Measurements from ENCODE around the gene PARVA. TPM values are rescaled to one million over a fixed set of nuclear protein-coding genes. Genes with fewer than 3 reads are reported as not detected.

Gene PARVA
- total RNA-seq, 2 experiments from 2014 or later: 0.08 to 0.98 TPM

DNA sequence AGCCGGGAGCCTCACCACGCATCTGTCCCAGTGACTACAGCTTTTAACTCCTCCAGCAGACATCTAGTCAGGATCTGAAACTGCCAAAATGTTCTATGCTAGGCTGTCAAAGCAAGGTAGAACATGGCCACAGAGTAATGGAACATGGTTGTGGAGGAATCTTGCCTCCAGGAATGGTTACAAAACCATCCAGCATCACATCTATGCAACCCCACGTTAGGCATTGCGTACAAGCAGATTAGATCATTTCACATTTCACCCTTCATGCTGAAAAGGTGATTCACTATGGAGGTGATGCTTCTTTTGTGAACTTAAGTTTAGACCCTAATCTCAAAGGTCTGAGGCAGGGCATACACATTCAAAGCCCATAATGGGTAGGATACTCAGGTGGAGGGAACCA is 103.0 kb downstream of the PARVA start:
- no peak for DNase-seq
- H3K27me3 ChIP-seq (ENCODE audit: control insufficient read depth in 1 of 2, insufficient read depth in 2 of 2, low read length in 2 of 2): no peaks in the 10 kb centered on the region
- POLR2A ChIA-PET: no interaction called here
- Mint-ChIP-seq H3K27ac (no peak overlapping the region), H3K9me3 (no peaks in the 10 kb centered on the region), H3K4me3 (no peak overlapping the region), H3K36me3 (ENCODE audit: low read depth) (no peaks in the 10 kb centered on the region), H3K27me3 (peaks cover 12% of the 10 kb centered on the region), H3K4me1 (ENCODE audit: low read depth) (no peaks in the 10 kb centered on the region)
- CTCF ChIA-PET: no interaction called here
- intact Hi-C loops (cut with DNase I, micrococcal nuclease): no loop called here
- H3K4me1 ChIP-seq (ENCODE audit: insufficient read depth, low read length): no peaks in the 10 kb centered on the region
- no peak for ATAC-seq (ENCODE audit: poor library complexity)
- H3K9me3 ChIP-seq (ENCODE audit: control insufficient read depth in 1 of 2, insufficient read depth in 1 of 2, low read length in 2 of 2): peaks cover 0 to 5% of the 10 kb centered on the region in 2 experiments
- TF ChIP-seq, protein P1, sequence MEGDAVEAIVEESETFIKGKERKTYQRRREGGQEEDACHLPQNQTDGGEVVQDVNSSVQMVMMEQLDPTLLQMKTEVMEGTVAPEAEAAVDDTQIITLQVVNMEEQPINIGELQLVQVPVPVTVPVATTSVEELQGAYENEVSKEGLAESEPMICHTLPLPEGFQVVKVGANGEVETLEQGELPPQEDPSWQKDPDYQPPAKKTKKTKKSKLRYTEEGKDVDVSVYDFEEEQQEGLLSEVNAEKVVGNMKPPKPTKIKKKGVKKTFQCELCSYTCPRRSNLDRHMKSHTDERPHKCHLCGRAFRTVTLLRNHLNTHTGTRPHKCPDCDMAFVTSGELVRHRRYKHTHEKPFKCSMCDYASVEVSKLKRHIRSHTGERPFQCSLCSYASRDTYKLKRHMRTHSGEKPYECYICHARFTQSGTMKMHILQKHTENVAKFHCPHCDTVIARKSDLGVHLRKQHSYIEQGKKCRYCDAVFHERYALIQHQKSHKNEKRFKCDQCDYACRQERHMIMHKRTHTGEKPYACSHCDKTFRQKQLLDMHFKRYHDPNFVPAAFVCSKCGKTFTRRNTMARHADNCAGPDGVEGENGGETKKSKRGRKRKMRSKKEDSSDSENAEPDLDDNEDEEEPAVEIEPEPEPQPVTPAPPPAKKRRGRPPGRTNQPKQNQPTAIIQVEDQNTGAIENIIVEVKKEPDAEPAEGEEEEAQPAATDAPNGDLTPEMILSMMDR (IDR thresholded peaks at IDR 0.05): no peak
- H3K27ac ChIP-seq (ENCODE audit: low read depth in 1 of 2, low read length in 2 of 2): no peak overlapping the region
- no peaks in the 10 kb centered on the region for H3K36me3 ChIP-seq (ENCODE audit: insufficient read depth, low read length)
- no peak overlapping the region for H3K4me3 ChIP-seq (ENCODE audit: low read length)

DNA sequence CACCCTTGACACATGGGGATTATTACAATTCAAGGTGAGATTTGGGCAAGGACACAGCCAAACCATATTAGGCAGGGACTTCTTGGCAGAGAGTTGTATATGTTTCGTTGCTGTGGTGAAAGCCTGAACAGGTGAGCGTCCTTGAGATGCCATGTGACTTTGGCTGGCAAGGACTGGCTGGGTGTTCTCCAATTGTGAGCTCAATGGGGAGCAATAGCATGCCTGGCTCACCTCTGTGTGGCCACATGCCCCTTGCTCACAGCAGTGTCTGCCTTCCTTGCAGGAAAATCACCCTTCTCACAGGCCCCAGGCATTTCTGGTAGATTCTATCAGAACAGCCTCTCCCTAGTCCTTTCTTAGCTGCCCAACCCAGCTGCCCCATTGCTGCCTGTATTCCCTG is 105.5 kb downstream of the PARVA start:
- Histone ChIP-seq H3K27me3 (ENCODE audit: control insufficient read depth in 1 of 2, insufficient read depth in 2 of 2, low read length in 2 of 2) (no peaks in the 10 kb centered on the region), H3K4me3 (ENCODE audit: low read length) (no peak overlapping the region), H3K36me3 (ENCODE audit: insufficient read depth, low read length) (no peaks in the 10 kb centered on the region), H3K4me1 (ENCODE audit: insufficient read depth, low read length) (no peaks in the 10 kb centered on the region), H3K27ac (ENCODE audit: low read depth in 1 of 2, low read length in 2 of 2) (no peak overlapping the region), H3K9me3 (ENCODE audit: control insufficient read depth in 1 of 2, insufficient read depth in 1 of 2, low read length in 2 of 2) (no peaks in the 10 kb centered on the region)
- TF ChIP-seq, protein P1 (IDR thresholded peaks at IDR 0.05): no peak
- Mint-ChIP-seq H3K36me3 (ENCODE audit: low read depth) (no peaks in the 10 kb centered on the region), H3K27ac (no peak overlapping the region), H3K4me1 (ENCODE audit: low read depth) (no peaks in the 10 kb centered on the region), H3K9me3 (peaks cover 3% of the 10 kb centered on the region), H3K4me3 (no peak overlapping the region), H3K27me3 (peaks cover 27% of the 10 kb centered on the region)
- ATAC-seq (ENCODE audit: poor library complexity) (no peak), DNase-seq (no peak)
- ChIA-PET POLR2A (no interaction called here), CTCF (no interaction called here)
- intact Hi-C loops (cut with DNase I, micrococcal nuclease): no loop called here

DNA sequence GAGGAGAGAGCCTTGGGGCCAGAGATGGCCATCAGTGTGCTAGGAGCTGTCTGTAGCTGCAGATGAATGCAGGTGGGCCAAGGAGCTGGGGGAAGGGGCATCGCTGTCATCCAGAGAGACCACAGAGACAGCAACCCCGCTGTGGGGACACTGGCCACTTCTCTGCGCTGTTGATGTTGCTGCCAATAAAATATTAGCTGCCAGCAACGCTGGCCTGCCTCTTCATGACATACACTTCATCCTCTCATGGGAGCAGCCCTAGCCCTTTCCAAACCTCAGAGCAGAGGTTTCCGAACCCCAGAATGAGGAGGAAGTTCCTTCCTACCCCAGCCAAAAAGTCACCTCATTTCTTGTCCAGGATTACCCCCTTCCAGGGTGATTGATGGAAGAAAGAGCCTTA is 106.2 kb downstream of the PARVA start:
- Histone ChIP-seq H3K36me3 (ENCODE audit: insufficient read depth, low read length) (no peaks in the 10 kb centered on the region), H3K4me1 (ENCODE audit: insufficient read depth, low read length) (no peaks in the 10 kb centered on the region), H3K27me3 (ENCODE audit: control insufficient read depth in 1 of 2, insufficient read depth in 2 of 2, low read length in 2 of 2) (no peaks in the 10 kb centered on the region), H3K4me3 (ENCODE audit: low read length) (no peak overlapping the region), H3K27ac (ENCODE audit: low read depth in 1 of 2, low read length in 2 of 2) (no peak overlapping the region), H3K9me3 (ENCODE audit: control insufficient read depth in 1 of 2, insufficient read depth in 1 of 2, low read length in 2 of 2) (no peaks in the 10 kb centered on the region)
- ATAC-seq (ENCODE audit: poor library complexity) (no peak), DNase-seq (no peak)
- Mint-ChIP-seq H3K36me3 (ENCODE audit: low read depth) (no peaks in the 10 kb centered on the region), H3K9me3 (peaks cover 3% of the 10 kb centered on the region), H3K4me3 (no peak overlapping the region), H3K4me1 (ENCODE audit: low read depth) (no peaks in the 10 kb centered on the region), H3K27ac (no peak overlapping the region), H3K27me3 (peaks cover 35% of the 10 kb centered on the region)
- ChIA-PET CTCF (no interaction called here), POLR2A (no interaction called here)
- intact Hi-C loops (cut with DNase I, micrococcal nuclease): no loop called here
- TF ChIP-seq, protein P1 (IDR thresholded peaks at IDR 0.05): no peak

Data from CD4-positive, alpha-beta T cell (primary cell).